Hepatocyte (in vitro differentiated cells): ENCODE measurements around the gene NR2C2AP.

Experiments used
- EZH2 ChIP-seq: fragments of 200-600 bp; sonication (generic); IDR thresholded peaks from 2 replicates; pipeline ENCODE4 v1.6.1; 2016; ENCODE audit warnings: antibody characterized with exemption, mild to moderate bottlenecking, borderline replicate concordance
- EZH2phosphoT487 ChIP-seq: fragments of 200-600 bp; sonication (generic); IDR thresholded peaks from one replicate; pipeline ENCODE4 v1.6.1; 2018; ENCODE audit warnings: antibody characterized with exemption, mild to moderate bottlenecking, low read depth, moderate library complexity; ENCODE audit not compliant: unreplicated experiment, severe bottlenecking
- TF ChIP-seq, protein P1 (sequence below): fragments of 200-600 bp; sonication (generic); IDR thresholded peaks from 2 replicates; pipeline ENCODE4 v1.5.1; 2016; ENCODE audit warnings: antibody characterized with exemption, mild to moderate bottlenecking; ENCODE audit not compliant: poor library complexity

DNA sequence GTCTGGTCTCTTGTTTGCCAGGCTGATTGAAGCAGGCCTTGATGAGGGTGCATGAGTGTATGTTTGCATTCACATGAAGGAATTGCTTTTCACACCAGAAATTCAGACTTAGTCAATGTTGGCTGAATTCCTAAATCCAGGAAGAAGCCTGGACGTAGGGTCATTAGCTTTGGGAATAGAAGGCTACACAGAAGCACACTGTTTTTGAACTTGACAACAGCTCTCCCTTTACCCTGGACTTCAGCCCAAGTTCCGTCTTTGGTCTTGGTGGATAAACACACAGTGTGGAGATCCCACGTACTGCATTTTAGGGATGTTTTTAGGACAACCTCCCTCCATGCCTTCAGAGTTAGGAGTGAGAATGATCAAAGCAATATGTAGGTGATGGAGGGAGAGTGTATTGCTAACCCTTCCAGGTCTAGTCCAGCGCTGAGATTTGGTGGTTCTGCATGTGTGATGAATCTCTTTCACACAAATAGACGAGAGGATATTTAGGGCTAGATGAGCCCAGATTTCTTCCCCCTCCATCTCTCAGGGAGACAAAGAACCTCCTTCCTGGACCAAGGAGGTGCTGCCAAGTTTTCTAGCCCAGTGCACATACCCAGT, 47.1 kb upstream of the NR2C2AP start:
- TF ChIP-seq, protein P1, sequence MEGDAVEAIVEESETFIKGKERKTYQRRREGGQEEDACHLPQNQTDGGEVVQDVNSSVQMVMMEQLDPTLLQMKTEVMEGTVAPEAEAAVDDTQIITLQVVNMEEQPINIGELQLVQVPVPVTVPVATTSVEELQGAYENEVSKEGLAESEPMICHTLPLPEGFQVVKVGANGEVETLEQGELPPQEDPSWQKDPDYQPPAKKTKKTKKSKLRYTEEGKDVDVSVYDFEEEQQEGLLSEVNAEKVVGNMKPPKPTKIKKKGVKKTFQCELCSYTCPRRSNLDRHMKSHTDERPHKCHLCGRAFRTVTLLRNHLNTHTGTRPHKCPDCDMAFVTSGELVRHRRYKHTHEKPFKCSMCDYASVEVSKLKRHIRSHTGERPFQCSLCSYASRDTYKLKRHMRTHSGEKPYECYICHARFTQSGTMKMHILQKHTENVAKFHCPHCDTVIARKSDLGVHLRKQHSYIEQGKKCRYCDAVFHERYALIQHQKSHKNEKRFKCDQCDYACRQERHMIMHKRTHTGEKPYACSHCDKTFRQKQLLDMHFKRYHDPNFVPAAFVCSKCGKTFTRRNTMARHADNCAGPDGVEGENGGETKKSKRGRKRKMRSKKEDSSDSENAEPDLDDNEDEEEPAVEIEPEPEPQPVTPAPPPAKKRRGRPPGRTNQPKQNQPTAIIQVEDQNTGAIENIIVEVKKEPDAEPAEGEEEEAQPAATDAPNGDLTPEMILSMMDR: no peak
- TF ChIP-seq EZH2 (no peak), EZH2phosphoT487 (no peak)
